Liver (tissue), 9 donors: ENCODE data around the gene PPP1R9A. TPM values are rescaled to one million over a fixed set of nuclear protein-coding genes. Genes with fewer than 3 reads are reported as not detected.

Experiments used
- DNase-seq: peaks from one replicate; pipeline ENCODE4 v3.0.0-alpha.2; 2017; ENCODE audit warnings: low spot score
- H3K27ac ChIP-seq, 2 donors: one replicate each; pipeline ENCODE4 v1.7.0; 2013; ENCODE audit warnings: inconsistent platforms in 2 of 2, low read length in 2 of 2, control low read depth in 1 of 2, low read depth in 1 of 2, mild to moderate bottlenecking in 1 of 2
- H3K27me3 ChIP-seq, 4 donors: one replicate each; pipeline versions ENCODE4 v1.6.1 to v1.7.0; 2013; ENCODE audit warnings: low read length in 3 of 4, inconsistent platforms in 1 of 4, mild to moderate bottlenecking in 1 of 4, moderate library complexity in 1 of 4; ENCODE audit not compliant: control insufficient read depth in 4 of 4, insufficient read depth in 4 of 4
- H3K36me3 ChIP-seq, 4 donors: one replicate each; pipeline versions ENCODE4 v1.6.1 to v1.7.0; 2013; ENCODE audit warnings: low read length in 3 of 4, mild to moderate bottlenecking in 3 of 4, low read depth in 1 of 4, moderate library complexity in 1 of 4; ENCODE audit not compliant: control insufficient read depth in 4 of 4, insufficient read depth in 3 of 4
- H3K4me1 ChIP-seq, 4 donors: one replicate each; pipeline versions ENCODE4 v1.6.1 to v1.7.0; 2013; ENCODE audit warnings: low read length in 3 of 4, mild to moderate bottlenecking in 3 of 4, moderate library complexity in 1 of 4; ENCODE audit not compliant: control insufficient read depth in 4 of 4, insufficient read depth in 4 of 4
- H3K4me3 ChIP-seq, 3 donors: one replicate each; pipeline versions ENCODE4 v1.6.1 to v1.7.0; 2013; ENCODE audit warnings: low read length in 3 of 3, control low read depth in 1 of 3, low read depth in 1 of 3, mild to moderate bottlenecking in 1 of 3
- H3K9ac ChIP-seq, 2 donors: one replicate each; pipeline ENCODE4 v1.7.0; 2013; ENCODE audit warnings: low read length in 2 of 2, mild to moderate bottlenecking in 2 of 2, moderate library complexity in 2 of 2, control low read depth in 1 of 2, low read depth in 1 of 2
- H3K9me3 ChIP-seq, 4 donors: one replicate each; pipeline versions ENCODE4 v1.6.1 to v1.7.0; 2013; ENCODE audit warnings: low read length in 3 of 4; ENCODE audit not compliant: control insufficient read depth in 4 of 4
- ATF3 ChIP-seq: IDR thresholded peaks from 2 replicates; pipeline ENCODE4 v1.6.1; 2016; ENCODE audit warnings: antibody characterized with exemption
- CTCF ChIP-seq: fragments of 150-350 bp; IDR thresholded peaks from 2 replicates; pipeline ENCODE4 v1.5.1; 2017; ENCODE audit warnings: improper control_type of control experiment, low read depth, low read length; ENCODE audit not compliant: missing input control
- EGR1 ChIP-seq, 2 donors: IDR thresholded peaks; 2 replicates each; pipeline ENCODE4 v1.6.1; 2016 to 2018; ENCODE audit warnings: antibody characterized with exemption in 2 of 2, low read depth in 2 of 2
- FOXA1 ChIP-seq: IDR thresholded peaks from 2 replicates; pipeline ENCODE4 v1.6.1; 2016; ENCODE audit warnings: antibody characterized with exemption
- FOXA2 ChIP-seq: IDR thresholded peaks from 2 replicates; pipeline ENCODE4 v1.6.1; 2016; ENCODE audit warnings: antibody characterized with exemption
- HNF4A ChIP-seq, 2 donors: conservative IDR thresholded peaks; 2 replicates each; pipeline ENCODE4 v1.6.1; 2016; ENCODE audit warnings: antibody characterized with exemption in 2 of 2, mild to moderate bottlenecking in 2 of 2
- HNF4G ChIP-seq: IDR thresholded peaks from 2 replicates; pipeline ENCODE4 v1.6.1; 2016; ENCODE audit warnings: antibody characterized with exemption
- NR2F2 ChIP-seq: IDR thresholded peaks from 2 replicates; pipeline ENCODE4 v1.6.1; 2016; ENCODE audit warnings: antibody characterized with exemption
- RAD21 ChIP-seq, 2 donors: IDR thresholded peaks; 2 replicates each; pipeline ENCODE4 v1.6.1; 2016; ENCODE audit warnings: antibody characterized with exemption in 2 of 2, mild to moderate bottlenecking in 2 of 2
- RXRA ChIP-seq, 2 donors: IDR thresholded peaks; 2 replicates each; pipeline ENCODE4 v1.6.1; 2017 to 2018; ENCODE audit warnings: antibody characterized with exemption in 2 of 2, mild to moderate bottlenecking in 1 of 2
- SP1 ChIP-seq: IDR thresholded peaks from 2 replicates; pipeline ENCODE4 v1.6.1; 2018; ENCODE audit warnings: antibody characterized with exemption, mild to moderate bottlenecking
- TAF1 ChIP-seq: conservative IDR thresholded peaks from 2 replicates; pipeline ENCODE4 v1.6.1; 2016; ENCODE audit warnings: antibody characterized with exemption, mild to moderate bottlenecking
- YY1 ChIP-seq: IDR thresholded peaks from 2 replicates; pipeline ENCODE4 v1.6.1; 2016; ENCODE audit warnings: antibody characterized with exemption, mild to moderate bottlenecking
- ZBTB33 ChIP-seq: IDR thresholded peaks from 2 replicates; pipeline ENCODE4 v1.6.1; 2016; ENCODE audit warnings: antibody characterized with exemption
- WGBS: extraction: QIAGEN DNeasy Blood & Tissue Kit; methylation state at CpG from one replicate; pipeline ENCODE4 v1.1.7; 2013; 5-methylcytosine and 5-hydroxymethylcytosine counted together
- polyA plus RNA-seq, 2 donors: library from polyadenylated mRNA; stranded (reverse) in 1 of 2; unstranded in 1 of 2; fragments of 200-250 nt in 1 of 2; fragments of >200 nt in 1 of 2; fragmentation: Nextera tagmentation in 1 of 2; extraction: Ambion mirVana in 1 of 2; gene quantifications; one replicate each; pipeline versions ENCODE4 v1.2.1 to v1.2.3, GENCODE V29; 2013 to 2015
- total RNA-seq, 2 donors: library from RNA; depleted of rRNA; stranded (reverse); fragments of >200 nt; gene quantifications; one replicate each; pipeline ENCODE4 v1.2.3, GENCODE V29; 2014
- donor health status: healthy.
- donor health status: healthy.
- donor health status: healthy.
- donor health status: healthy.
- donor health status: healthy.

The PPP1R9A gene
- total and polyA plus RNA-seq, 4 donors = 0.17 to 5.4 (median 2.7) TPM

- TF ChIP-seq ZBTB33 (no peak), ATF3 (no peak), FOXA1 (no peak), YY1 (no peak), RXRA (IDR thresholded peaks at IDR 0.05) (no peak)
Observed at GRCh38 chr7:95200741-95201140, 293.3 kb downstream of the PPP1R9A start (continued).

- no peak overlapping the region for H3K4me3 ChIP-seq
- H3K9me3 ChIP-seq = no peaks in the 10 kb centered on the region
- H3K27ac ChIP-seq = no peak overlapping the region
- no peak overlapping the region for H3K9ac ChIP-seq
- no peaks in the 10 kb centered on the region for H3K4me1 ChIP-seq
- H3K27me3 ChIP-seq = no peaks in the 10 kb centered on the region
- H3K36me3 ChIP-seq = no peaks in the 10 kb centered on the region
- no peak for DNase-seq
- TF ChIP-seq FOXA2 (no peak), SP1 (no peak), CTCF (no peak), HNF4G (no peak), HNF4A (conservative IDR thresholded peaks at IDR 0.05) (no peak), RAD21 (IDR thresholded peaks at IDR 0.05) (no peak)
Observed at GRCh38 chr7:95201727-95202126, 294.3 kb downstream of the PPP1R9A start.

- Histone ChIP-seq H3K36me3 (no peaks in the 10 kb centered on the region), H3K9me3 (no peaks in the 10 kb centered on the region), H3K27ac (no peak overlapping the region), H3K4me1 (no peaks in the 10 kb centered on the region), H3K4me3 (no peak overlapping the region), H3K9ac (no peak overlapping the region), H3K27me3 (no peaks in the 10 kb centered on the region)
- TF ChIP-seq EGR1 (IDR thresholded peaks at IDR 0.05; ENCODE audit: low read depth in 2 of 2) (no peak), TAF1 (no peak), HNF4G (no peak), NR2F2 (no peak), RXRA (IDR thresholded peaks at IDR 0.05) (no peak), CTCF (no peak), YY1 (no peak)
- 96% methylated on average over 6 of the region's 6 CpGs for WGBS
- DNase-seq = no peak
Observed at GRCh38 chr7:95204618-95205017, 297.2 kb downstream of the PPP1R9A start.
